ENCODE results near the gene CTNNA1. TPM values are rescaled to one million over a fixed set of nuclear protein-coding genes. Genes with fewer than 3 reads are reported as not detected.

CTNNA1 gene
- total and polyA plus RNA-seq, 9 of the 15 experiments (the other 6 are each of a cell fraction or from before 2014, with no cell fraction given) = 29.6 to 117 (median 89.1) TPM

DNA sequence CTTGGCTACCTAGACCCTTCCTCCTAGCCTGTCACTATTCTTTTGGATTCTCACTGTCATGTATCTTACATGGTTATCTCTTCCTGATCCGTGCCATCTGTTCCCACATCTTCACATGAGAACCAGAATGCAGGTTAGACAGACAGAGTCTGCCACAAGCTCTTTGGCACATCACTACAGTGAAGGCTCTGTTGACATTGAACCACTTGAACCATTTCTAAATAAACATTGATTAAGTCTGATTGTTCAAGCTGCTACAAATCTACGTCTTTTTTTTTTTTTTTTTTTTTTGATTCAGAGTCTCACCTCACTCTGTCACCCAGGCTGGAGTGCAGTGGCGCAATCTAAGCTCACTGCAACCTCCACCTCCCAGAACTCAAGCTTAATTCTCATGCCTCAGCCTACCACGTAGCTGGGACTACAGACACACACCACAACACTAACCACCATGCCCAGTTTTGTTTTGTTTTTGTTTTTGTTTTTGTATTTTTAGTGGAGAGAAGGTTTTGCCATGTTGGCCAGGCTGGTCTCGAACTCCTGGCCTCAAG lies 207.0 kb downstream of the CTNNA1 start:
- in situ Hi-C loops (cut with MboI) = no loop called here
- Histone ChIP-seq H3K27me3 (ENCODE audit: control insufficient read depth in 2 of 2, insufficient read depth in 2 of 2, low read length in 2 of 2) (no peaks in the 10 kb centered on the region), H4K20me1 (replicated peaks; ENCODE audit: control insufficient read depth, insufficient read depth, low read length) (peaks cover 4% of the 10 kb centered on the region; the same call in 1 of the 2 replicates), H3K27ac (ENCODE audit: extremely low read depth, low read depth, low read length) (no peak overlapping the region), H3K36me3 (ENCODE audit: control insufficient read depth, insufficient read depth, low read length) (no peaks in the 10 kb centered on the region), H3K9me1 (ENCODE audit: control insufficient read depth, insufficient read depth, low read length) (no peaks in the 10 kb centered on the region), H2AFZ (ENCODE audit: low read depth, low read length) (no peak overlapping the region), H3K9me3 (replicated peaks; ENCODE audit: control insufficient read depth, insufficient read depth, low read depth, low read length) (no peaks in the 10 kb centered on the region), H3K4me2 (ENCODE audit: insufficient read depth, low read length) (no peak overlapping the region), H3K79me2 (ENCODE audit: control insufficient read depth, insufficient read depth, low read length) (no peaks in the 10 kb centered on the region), H3K4me3 (no peak overlapping the region), H3K4me1 (replicated peaks in 1 of 2; ENCODE audit: control insufficient read depth in 2 of 2, insufficient read depth in 2 of 2, low read length in 2 of 2) (no peaks in the 10 kb centered on the region; a peak in 2 of 5 replicates), H3K9ac (ENCODE audit: insufficient read depth in 1 of 2, low read depth in 2 of 2, low read length in 2 of 2) (no peak overlapping the region)
- DNase-seq (ENCODE audit: extremely low read depth in 1 of 4, low spot score in 3 of 4) = no peak
- ATAC-seq = no peak
- CTCF ChIA-PET (ENCODE audit: low intra/inter-chr PET ratio) = no interaction called here
- BruUV-seq (replicated peaks) = no TSS peak
- FAIRE-seq = no peak
- TF ChIP-seq, protein P1, sequence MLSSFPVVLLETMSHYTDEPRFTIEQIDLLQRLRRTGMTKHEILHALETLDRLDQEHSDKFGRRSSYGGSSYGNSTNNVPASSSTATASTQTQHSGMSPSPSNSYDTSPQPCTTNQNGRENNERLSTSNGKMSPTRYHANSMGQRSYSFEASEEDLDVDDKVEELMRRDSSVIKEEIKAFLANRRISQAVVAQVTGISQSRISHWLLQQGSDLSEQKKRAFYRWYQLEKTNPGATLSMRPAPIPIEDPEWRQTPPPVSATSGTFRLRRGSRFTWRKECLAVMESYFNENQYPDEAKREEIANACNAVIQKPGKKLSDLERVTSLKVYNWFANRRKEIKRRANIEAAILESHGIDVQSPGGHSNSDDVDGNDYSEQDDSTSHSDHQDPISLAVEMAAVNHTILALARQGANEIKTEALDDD (IDR thresholded peaks at IDR 0.05) = no peak
- no peak for TF ChIP-seq MAFK (IDR thresholded peaks at IDR 0.05; ENCODE audit: low read length)
- TF ChIP-seq ZNF436 (CRISPR knock-in tag; IDR thresholded peaks at IDR 0.05) = no peak
- TF ChIP-seq ZNF444 (CRISPR knock-in tag; IDR thresholded peaks at IDR 0.05) = no peak
- TF ChIP-seq, protein P2, sequence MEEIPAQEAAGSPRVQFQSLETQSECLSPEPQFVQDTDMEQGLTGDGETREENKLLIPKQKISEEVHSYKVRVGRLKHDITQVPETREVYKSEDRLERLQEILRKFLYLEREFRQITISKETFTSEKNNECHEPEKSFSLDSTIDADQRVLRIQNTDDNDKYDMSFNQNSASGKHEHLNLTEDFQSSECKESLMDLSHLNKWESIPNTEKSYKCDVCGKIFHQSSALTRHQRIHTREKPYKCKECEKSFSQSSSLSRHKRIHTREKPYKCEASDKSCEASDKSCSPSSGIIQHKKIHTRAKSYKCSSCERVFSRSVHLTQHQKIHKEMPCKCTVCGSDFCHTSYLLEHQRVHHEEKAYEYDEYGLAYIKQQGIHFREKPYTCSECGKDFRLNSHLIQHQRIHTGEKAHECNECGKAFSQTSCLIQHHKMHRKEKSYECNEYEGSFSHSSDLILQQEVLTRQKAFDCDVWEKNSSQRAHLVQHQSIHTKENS (CRISPR knock-in tag; IDR thresholded peaks at IDR 0.05) = no peak
- TF ChIP-seq, protein P3, sequence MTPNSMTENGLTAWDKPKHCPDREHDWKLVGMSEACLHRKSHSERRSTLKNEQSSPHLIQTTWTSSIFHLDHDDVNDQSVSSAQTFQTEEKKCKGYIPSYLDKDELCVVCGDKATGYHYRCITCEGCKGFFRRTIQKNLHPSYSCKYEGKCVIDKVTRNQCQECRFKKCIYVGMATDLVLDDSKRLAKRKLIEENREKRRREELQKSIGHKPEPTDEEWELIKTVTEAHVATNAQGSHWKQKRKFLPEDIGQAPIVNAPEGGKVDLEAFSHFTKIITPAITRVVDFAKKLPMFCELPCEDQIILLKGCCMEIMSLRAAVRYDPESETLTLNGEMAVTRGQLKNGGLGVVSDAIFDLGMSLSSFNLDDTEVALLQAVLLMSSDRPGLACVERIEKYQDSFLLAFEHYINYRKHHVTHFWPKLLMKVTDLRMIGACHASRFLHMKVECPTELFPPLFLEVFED (CRISPR knock-in tag; conservative IDR thresholded peaks at IDR 0.05) = no peak
- no peak for TF ChIP-seq HNRNPUL1 (IDR thresholded peaks at IDR 0.05; ENCODE audit: low read length)
- no peak for TF ChIP-seq CCAR2 (IDR thresholded peaks at IDR 0.05; ENCODE audit: low read depth, low read length)
- no peak for TF ChIP-seq TAF1 (IDR thresholded peaks at IDR 0.05; ENCODE audit: control insufficient read depth, extremely low read depth, insufficient read depth, low read length, severe bottlenecking)
- TF ChIP-seq GTF2A2 (tag; IDR thresholded peaks at IDR 0.05) = no peak
- no peak for TF ChIP-seq KHSRP (IDR thresholded peaks at IDR 0.05)
- no peak for TF ChIP-seq FIP1L1 (IDR thresholded peaks at IDR 0.05; ENCODE audit: low read depth, low read length, poor library complexity, severe bottlenecking)
- TF ChIP-seq SAP30 (IDR thresholded peaks at IDR 0.05; ENCODE audit: borderline replicate concordance, insufficient read depth, low read depth, low read length, poor library complexity, severe bottlenecking) = no peak
- TF ChIP-seq ZNF717 (CRISPR knock-in tag; IDR thresholded peaks at IDR 0.05) = no peak
- TF ChIP-seq KAT8 (IDR thresholded peaks at IDR 0.05; ENCODE audit: low read depth) = no peak
- TF ChIP-seq, protein P4, sequence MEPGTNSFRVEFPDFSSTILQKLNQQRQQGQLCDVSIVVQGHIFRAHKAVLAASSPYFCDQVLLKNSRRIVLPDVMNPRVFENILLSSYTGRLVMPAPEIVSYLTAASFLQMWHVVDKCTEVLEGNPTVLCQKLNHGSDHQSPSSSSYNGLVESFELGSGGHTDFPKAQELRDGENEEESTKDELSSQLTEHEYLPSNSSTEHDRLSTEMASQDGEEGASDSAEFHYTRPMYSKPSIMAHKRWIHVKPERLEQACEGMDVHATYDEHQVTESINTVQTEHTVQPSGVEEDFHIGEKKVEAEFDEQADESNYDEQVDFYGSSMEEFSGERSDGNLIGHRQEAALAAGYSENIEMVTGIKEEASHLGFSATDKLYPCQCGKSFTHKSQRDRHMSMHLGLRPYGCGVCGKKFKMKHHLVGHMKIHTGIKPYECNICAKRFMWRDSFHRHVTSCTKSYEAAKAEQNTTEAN (CRISPR knock-in tag; IDR thresholded peaks at IDR 0.05) = no peak
- no peak for TF ChIP-seq C11orf30 (IDR thresholded peaks at IDR 0.05; ENCODE audit: low read depth)
- TF ChIP-seq NBN (IDR thresholded peaks at IDR 0.05; ENCODE audit: low read depth) = no peak
- TF ChIP-seq PPARD (CRISPR knock-in tag; IDR thresholded peaks at IDR 0.05) = no peak
- intact Hi-C loops (cut with micrococcal nuclease) = no loop called here
- 46% methylated on average over 5 of the region's 5 CpGs for WGBS (ENCODE audit: insufficient coverage, low coverage, missing lambda C conversion rate)
- POLR2A ChIA-PET = interaction anchor here (0.6 kb wide), 1 partner anchor 288 kb away, joined by 4 read pairs; no protein-coding TSS in a partner anchor

Data from K562 (cell line).